ENCODE results near the gene RFX1.

DNA sequence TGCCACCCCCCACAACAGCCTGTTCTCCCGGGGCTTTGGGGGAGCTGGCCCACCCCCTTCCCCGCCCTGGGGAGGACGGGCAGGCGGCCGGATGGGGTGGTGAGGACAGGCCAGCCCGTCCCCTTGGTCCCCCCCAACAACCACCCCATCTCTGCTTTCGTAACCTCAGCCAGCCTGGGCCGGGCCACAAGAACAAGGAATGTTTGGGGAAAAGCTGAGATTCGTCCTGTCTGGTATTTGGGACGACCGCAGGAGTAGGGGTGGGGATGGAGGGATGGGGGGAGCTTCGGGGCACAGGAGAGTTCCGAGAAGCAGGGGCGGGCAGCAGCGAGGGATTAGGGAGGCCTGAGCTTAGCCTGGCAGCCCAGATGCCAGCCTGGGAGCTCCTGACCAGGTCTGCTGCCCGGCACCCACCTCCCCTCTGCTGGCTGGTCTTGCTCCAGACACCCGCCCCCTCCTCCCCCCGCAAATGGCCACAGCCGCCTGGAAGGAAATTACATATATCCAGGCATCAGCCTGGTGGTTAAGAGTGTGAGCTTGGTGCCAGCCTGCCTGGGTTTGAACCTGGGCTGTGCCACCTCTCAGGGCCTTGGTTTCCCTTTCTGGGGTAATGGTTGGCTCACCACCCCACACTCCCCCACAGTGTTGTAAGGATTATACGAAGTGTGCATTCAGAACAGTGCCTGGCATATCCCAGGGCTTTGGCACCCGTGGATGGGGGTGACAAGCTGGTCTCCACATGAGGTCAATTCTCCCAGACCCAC is 67.6 kb downstream of the RFX1 start, which contains the start of gene PODNL1:
- TF ChIP-seq, protein P1, sequence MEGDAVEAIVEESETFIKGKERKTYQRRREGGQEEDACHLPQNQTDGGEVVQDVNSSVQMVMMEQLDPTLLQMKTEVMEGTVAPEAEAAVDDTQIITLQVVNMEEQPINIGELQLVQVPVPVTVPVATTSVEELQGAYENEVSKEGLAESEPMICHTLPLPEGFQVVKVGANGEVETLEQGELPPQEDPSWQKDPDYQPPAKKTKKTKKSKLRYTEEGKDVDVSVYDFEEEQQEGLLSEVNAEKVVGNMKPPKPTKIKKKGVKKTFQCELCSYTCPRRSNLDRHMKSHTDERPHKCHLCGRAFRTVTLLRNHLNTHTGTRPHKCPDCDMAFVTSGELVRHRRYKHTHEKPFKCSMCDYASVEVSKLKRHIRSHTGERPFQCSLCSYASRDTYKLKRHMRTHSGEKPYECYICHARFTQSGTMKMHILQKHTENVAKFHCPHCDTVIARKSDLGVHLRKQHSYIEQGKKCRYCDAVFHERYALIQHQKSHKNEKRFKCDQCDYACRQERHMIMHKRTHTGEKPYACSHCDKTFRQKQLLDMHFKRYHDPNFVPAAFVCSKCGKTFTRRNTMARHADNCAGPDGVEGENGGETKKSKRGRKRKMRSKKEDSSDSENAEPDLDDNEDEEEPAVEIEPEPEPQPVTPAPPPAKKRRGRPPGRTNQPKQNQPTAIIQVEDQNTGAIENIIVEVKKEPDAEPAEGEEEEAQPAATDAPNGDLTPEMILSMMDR (IDR thresholded peaks at IDR 0.05), result no peak
- no peak for TF ChIP-seq JUN (CRISPR knock-in tag; IDR thresholded peaks at IDR 0.05)
- TF ChIP-seq, protein P2, sequence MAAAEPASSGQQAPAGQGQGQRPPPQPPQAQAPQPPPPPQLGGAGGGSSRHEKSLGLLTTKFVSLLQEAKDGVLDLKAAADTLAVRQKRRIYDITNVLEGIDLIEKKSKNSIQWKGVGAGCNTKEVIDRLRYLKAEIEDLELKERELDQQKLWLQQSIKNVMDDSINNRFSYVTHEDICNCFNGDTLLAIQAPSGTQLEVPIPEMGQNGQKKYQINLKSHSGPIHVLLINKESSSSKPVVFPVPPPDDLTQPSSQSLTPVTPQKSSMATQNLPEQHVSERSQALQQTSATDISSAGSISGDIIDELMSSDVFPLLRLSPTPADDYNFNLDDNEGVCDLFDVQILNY (CRISPR knock-in tag; IDR thresholded peaks at IDR 0.05), result no peak
- no peak for TF ChIP-seq NR3C1 (CRISPR knock-in tag; conservative IDR thresholded peaks at IDR 0.05; ENCODE audit: low read depth)
- TF ChIP-seq ELF4 (CRISPR knock-in tag; IDR thresholded peaks at IDR 0.05; ENCODE audit: low read depth), result no peak
- no peak for TF ChIP-seq ZNF121 (CRISPR knock-in tag; IDR thresholded peaks at IDR 0.05)
- no peak for TF ChIP-seq SP1 (CRISPR knock-in tag; conservative IDR thresholded peaks at IDR 0.05)
